Gastrocnemius medialis (tissue), 4 donors: ENCODE data around the gene PCAT7.

Experiments used
- CTCF ChIP-seq, 5 experiments: fragments of 450-650 bp in 3 of 5; fragments of 200-600 bp in 2 of 5; sonication (generic) in 2 of 5; IDR thresholded peaks in 4 of 5; conservative IDR thresholded peaks in 1 of 5; 1 replicate in 4 of 5; 2 replicates in 1 of 5; pipeline ENCODE4 v1.5.1; 2016 to 2019; ENCODE audit warnings: antibody characterized with exemption in 5 of 5, mild to moderate bottlenecking in 3 of 5, moderate library complexity in 3 of 5
- POLR2A ChIP-seq, 2 donors: fragments of 450-650 bp; IDR thresholded peaks; one replicate each; pipeline ENCODE4 v1.6.1; 2017; ENCODE audit warnings: antibody characterized with exemption in 2 of 2, mild to moderate bottlenecking in 2 of 2, moderate library complexity in 2 of 2

- no peak for TF ChIP-seq CTCF (IDR thresholded peaks at IDR 0.05 in 4 of 5, conservative IDR thresholded peaks at IDR 0.05 in 1 of 5)
- no peak for TF ChIP-seq POLR2A (IDR thresholded peaks at IDR 0.05)
Observed at GRCh38 chr9:94613003-94613402, 58.1 kb downstream of the PCAT7 start.
